ENCODE data around the gene ARHGAP33.

Gene ARHGAP33

GRCh38 chr19:35775298-35776101 lies at the start of gene ARHGAP33:
TSS of gene ARHGAP33 (plus strand) at chr19:35775564. CDS start at chr19:35775659, 95 bp downstream.
- DNase-seq (ENCODE audit: low spot score): peak; percentile 99
- Histone ChIP-seq H3K4me3 (ENCODE audit: severe bottlenecking) (peak within 1 kb of the TSS; percentile 63), H3K27ac (ENCODE audit: poor library complexity, severe bottlenecking) (peak within 1 kb of the TSS; percentile 9), H3K36me3 (ENCODE audit: low read depth) (no peaks in the 10 kb centered on the region), H3K9me3 (ENCODE audit: severe bottlenecking) (peaks cover 2% of the 10 kb centered on the region), H3K4me1 (ENCODE audit: insufficient read depth, poor library complexity, severe bottlenecking) (peaks cover 3% of the 10 kb centered on the region), H3K27me3 (ENCODE audit: insufficient read depth, poor library complexity, severe bottlenecking) (no peaks in the 10 kb centered on the region)
- peak; percentile 89 for ATAC-seq (ENCODE audit: low read depth)
- no peak for TF ChIP-seq CTCF (IDR thresholded peaks at IDR 0.05; ENCODE audit: poor library complexity, severe bottlenecking)

GRCh38 chr19:35727053-35727955 lies 48.1 kb upstream of the ARHGAP33 start:
- H3K4me3 ChIP-seq (ENCODE audit: severe bottlenecking): no peak overlapping the region
- H3K9me3 ChIP-seq (ENCODE audit: severe bottlenecking): no peaks in the 10 kb centered on the region
- no peaks in the 10 kb centered on the region for H3K4me1 ChIP-seq (ENCODE audit: insufficient read depth, poor library complexity, severe bottlenecking)
- H3K27me3 ChIP-seq (ENCODE audit: insufficient read depth, poor library complexity, severe bottlenecking): no peaks in the 10 kb centered on the region
- DNase-seq (ENCODE audit: low spot score): no peak
- H3K36me3 ChIP-seq (ENCODE audit: low read depth): peaks cover 96% of the 10 kb centered on the region
- TF ChIP-seq CTCF (IDR thresholded peaks at IDR 0.05; ENCODE audit: poor library complexity, severe bottlenecking): no peak
- no peak for ATAC-seq (ENCODE audit: low read depth)
- no peak overlapping the region for H3K27ac ChIP-seq (ENCODE audit: poor library complexity, severe bottlenecking)

GRCh38 chr19:35727956-35728706 lies 47.2 kb upstream of the ARHGAP33 start:
- no peak for TF ChIP-seq CTCF (IDR thresholded peaks at IDR 0.05; ENCODE audit: poor library complexity, severe bottlenecking)
- no peaks in the 10 kb centered on the region for H3K9me3 ChIP-seq (ENCODE audit: severe bottlenecking)

GRCh38 chr19:35729021-35729420 lies 46.3 kb upstream of the ARHGAP33 start:
- Histone ChIP-seq H3K27me3 (ENCODE audit: insufficient read depth, poor library complexity, severe bottlenecking) (no peaks in the 10 kb centered on the region), H3K4me1 (ENCODE audit: insufficient read depth, poor library complexity, severe bottlenecking) (no peaks in the 10 kb centered on the region), H3K9me3 (ENCODE audit: severe bottlenecking) (no peaks in the 10 kb centered on the region), H3K36me3 (ENCODE audit: low read depth) (peaks cover 92% of the 10 kb centered on the region), H3K27ac (ENCODE audit: poor library complexity, severe bottlenecking) (no peak overlapping the region), H3K4me3 (ENCODE audit: severe bottlenecking) (no peak overlapping the region)
- DNase-seq (ENCODE audit: low spot score) (peak; percentile 65), ATAC-seq (ENCODE audit: low read depth) (no peak)
- TF ChIP-seq CTCF (IDR thresholded peaks at IDR 0.05; ENCODE audit: poor library complexity, severe bottlenecking): no peak

More at GRCh38 chr19:35727956-35728706, 47.2 kb upstream of the ARHGAP33 start:
- no peak overlapping the region for H3K27ac ChIP-seq (ENCODE audit: poor library complexity, severe bottlenecking)
- ATAC-seq (ENCODE audit: low read depth) (no peak), DNase-seq (ENCODE audit: low spot score) (no peak)
- H3K36me3 ChIP-seq (ENCODE audit: low read depth): peaks cover 94% of the 10 kb centered on the region
- H3K4me1 ChIP-seq (ENCODE audit: insufficient read depth, poor library complexity, severe bottlenecking): no peaks in the 10 kb centered on the region
- H3K27me3 ChIP-seq (ENCODE audit: insufficient read depth, poor library complexity, severe bottlenecking): no peaks in the 10 kb centered on the region
- no peak overlapping the region for H3K4me3 ChIP-seq (ENCODE audit: severe bottlenecking)
